GM12864 (cell line): ENCODE measurements around the gene GJB5.
"Not testable (repeated sequence)": the region's sequence is repeated elsewhere in the genome, so short reads cannot be mapped to it uniquely, and the experiment has no call there.

ENCODE experiments used
- DNase-seq: peaks from one replicate; pipeline ENCODE4 v3.0.0-alpha.2; 2011; ENCODE audit warnings: low read depth
- H3K4me3 ChIP-seq: 2 replicates; pipeline ENCODE4 v1.5.1; 2011; ENCODE audit warnings: mild to moderate bottlenecking, low read depth, low read length, control low read depth
- TF ChIP-seq, protein P1 (sequence below): IDR thresholded peaks from 2 replicates; pipeline ENCODE4 v1.5.1; 2011; ENCODE audit warnings: low read depth, mild to moderate bottlenecking, moderate library complexity, low read length, control low read depth, inconsistent platforms; ENCODE audit errors: missing control alignments

The GJB5 gene

DNA sequence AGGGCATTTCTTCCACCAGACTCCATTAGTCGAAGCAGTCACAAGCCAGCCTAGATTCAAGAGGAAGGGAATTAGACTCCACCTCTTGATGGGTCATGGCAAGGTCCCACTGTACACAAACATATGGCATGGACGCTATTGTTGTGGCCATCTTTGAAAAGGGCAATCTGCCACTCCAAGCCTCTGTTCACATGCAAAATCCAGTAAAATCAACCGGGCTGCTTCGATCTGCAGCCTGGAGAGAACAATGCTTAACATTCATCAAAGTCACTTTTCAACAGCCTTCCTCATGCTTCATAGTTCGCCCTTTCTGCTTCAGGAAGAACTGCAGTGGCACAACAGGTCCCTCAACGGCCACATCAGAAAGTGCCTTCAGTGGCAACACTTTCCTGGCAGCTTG is 28.0 kb upstream of the GJB5 start:
- TF ChIP-seq, protein P1, sequence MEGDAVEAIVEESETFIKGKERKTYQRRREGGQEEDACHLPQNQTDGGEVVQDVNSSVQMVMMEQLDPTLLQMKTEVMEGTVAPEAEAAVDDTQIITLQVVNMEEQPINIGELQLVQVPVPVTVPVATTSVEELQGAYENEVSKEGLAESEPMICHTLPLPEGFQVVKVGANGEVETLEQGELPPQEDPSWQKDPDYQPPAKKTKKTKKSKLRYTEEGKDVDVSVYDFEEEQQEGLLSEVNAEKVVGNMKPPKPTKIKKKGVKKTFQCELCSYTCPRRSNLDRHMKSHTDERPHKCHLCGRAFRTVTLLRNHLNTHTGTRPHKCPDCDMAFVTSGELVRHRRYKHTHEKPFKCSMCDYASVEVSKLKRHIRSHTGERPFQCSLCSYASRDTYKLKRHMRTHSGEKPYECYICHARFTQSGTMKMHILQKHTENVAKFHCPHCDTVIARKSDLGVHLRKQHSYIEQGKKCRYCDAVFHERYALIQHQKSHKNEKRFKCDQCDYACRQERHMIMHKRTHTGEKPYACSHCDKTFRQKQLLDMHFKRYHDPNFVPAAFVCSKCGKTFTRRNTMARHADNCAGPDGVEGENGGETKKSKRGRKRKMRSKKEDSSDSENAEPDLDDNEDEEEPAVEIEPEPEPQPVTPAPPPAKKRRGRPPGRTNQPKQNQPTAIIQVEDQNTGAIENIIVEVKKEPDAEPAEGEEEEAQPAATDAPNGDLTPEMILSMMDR: no peak
- DNase-seq: no peak
- H3K4me3 ChIP-seq: no peak overlapping the region

DNA sequence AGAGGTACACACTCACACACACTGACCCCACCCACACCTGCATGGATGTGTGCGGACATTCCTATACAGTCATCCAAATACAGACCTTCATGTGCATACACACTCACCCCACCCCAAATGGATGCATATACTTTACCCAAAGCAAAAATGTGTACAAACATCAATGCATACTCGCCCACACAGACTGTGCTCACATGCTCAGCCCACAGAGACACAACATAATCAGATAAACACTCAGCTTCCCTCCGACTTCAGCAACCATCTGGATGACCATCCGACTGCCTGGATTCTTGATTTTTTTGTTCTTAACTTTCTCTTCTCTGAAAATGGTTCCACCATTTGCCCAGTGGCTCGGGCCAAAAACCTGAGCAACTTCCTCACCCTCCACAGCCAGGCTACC is 24.4 kb upstream of the GJB5 start:
- H3K4me3 ChIP-seq: no peak overlapping the region
- DNase-seq: no peak
- TF ChIP-seq, protein P1: no peak

DNA sequence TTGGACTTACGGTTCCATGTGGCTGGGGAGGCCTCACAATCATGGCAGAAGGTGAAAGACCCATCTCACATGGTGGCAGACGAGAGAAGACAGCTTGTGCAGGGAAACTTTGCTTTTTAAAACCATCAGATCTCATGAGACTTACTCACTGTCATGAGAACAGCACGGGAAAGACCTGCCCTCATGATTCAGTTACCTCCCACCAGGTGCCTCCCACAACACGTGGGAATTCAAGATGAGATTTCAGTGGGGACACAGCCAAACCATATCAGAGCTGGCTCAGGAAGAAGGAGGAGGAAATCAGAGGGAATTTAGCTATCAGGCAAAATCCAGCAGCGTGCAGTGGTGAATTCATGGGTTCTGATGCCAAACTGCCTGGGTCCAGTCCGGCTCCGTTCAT is 22.0 kb upstream of the GJB5 start:
- not testable (repeated sequence) for DNase-seq

DNA sequence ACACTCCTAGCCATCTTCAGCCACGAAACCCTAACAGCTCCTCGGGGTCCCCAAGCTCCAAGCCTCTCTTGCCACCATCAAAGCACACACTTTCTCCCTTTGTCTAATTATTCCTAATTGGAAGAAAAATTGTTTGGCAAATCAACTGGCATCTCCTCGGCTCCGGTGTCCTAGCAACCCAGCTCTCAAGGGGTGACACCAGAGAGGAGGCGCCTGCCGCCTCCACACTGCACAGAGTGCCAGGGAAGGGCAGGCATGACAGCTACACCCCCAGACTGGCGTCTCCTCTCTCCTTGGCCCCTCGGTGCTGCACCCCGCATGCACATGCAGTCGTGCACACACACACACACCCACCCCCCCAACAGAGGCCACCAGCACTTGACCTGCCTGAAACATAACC is 18.2 kb upstream of the GJB5 start:
- TF ChIP-seq, protein P1: no peak
- no peak overlapping the region for H3K4me3 ChIP-seq
- no peak for DNase-seq

More for the DNA sequence above, 22.0 kb upstream of the GJB5 start:
- not testable (repeated sequence) for H3K4me3 ChIP-seq

DNA sequence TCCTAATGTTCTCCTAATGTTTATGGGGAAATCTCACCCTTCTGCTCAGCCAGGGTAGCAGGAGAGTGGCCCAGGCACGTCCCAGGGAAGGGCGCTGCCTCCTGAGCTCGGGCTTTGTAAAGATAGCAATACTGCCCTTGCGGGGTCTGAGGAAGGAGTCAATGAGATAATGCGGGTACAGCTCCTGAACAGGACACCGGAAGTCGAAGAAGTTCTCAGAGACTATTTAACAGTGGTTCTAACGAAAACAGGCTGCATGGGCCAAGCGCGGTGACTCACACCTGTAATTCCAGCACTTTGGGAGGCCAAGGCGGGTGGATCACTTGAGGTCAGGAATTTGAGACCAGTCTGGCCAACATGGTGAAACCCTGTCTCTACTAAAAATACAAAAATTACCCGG is 17.6 kb upstream of the GJB5 start:
- not testable (repeated sequence) for H3K4me3 ChIP-seq, DNase-seq

DNA sequence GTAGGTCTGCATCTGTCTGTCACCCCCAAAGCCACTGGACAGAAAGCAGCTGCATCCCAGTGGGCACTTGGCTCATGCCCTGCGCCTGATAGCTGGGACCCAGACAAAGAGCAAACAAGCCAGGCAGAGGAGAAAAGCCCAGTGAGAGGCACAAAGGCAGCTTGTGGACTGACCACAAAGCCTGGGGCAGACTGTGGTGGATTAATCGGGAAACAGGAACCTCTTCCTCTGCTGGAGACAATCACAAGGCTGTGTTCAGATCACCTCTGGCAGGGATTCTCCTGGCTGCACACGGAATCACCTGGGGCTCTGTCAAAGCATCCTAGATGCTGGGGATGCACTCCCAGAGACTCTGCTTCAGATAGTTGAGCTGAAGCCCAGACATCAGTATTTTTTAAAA is 15.2 kb upstream of the GJB5 start:
- DNase-seq: no peak
- TF ChIP-seq, protein P1: no peak
- H3K4me3 ChIP-seq: no peak overlapping the region

DNA sequence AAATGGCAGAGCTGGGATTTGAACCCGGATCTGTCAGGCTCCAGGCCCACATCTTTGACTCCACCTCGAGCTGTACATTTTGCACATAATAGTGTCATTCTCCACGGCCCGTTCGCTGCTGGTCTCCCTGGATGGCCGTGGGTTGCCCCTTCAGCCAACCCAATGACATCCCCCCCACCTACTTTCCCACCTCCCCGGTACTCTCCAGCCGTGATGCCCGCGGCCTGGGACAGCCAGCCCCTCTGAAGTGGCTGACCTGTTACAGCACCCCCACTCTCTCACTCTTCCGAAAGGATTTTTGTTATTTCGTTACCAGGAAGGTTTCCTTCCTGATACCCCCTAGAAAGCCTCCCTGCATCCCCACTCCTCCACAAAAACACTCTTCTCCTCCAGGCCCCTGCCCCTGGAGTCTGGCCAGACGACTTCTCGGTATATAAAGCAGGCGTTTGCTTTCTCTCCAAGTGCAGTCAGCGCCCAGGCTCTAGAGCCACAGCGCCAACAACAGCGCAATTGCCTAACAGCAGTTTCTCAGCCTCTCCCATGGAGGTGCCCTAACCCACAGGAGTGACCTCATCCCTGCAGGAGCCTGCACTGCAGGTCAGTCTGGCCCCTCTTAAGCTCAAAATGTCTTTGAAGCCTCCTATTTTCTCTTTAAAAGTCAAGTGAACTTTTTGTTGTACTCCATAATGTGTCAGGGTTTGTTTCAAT is 14.5 kb upstream of the GJB5 start:
- no peak for DNase-seq
- H3K4me3 ChIP-seq: no peak overlapping the region
- TF ChIP-seq, protein P1: no peak

DNA sequence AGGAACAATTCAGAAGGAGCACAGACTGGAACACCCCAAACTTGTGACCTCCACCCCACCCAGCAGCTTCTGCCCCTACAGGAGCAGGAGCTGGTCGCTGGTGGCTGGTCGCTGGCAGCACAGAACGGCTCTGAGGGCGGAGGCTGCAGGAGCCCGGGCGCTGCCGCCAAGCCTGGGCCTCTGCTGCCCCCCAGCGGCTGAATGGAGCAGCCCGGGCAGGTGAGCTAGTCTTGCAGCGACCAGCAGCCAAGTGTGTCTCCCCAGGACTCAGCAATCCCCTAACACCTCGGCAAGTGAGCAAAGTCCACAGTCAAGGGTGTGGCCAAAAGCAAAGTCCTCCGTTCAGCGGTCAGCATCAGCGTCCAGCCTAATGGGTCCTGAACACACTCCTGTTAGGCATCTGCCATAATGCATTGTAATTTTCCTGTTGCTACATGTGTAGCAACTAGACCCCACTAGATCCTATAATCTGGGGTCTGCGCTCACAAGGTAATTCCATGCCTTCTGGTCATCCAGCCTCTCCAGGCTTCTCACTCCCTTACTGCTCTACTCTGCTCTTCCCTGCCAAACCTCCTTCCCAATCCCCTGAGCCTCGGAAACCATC is 12.1 kb upstream of the GJB5 start:
- DNase-seq: peak; percentile 8
- no peak overlapping the region for H3K4me3 ChIP-seq
- TF ChIP-seq, protein P1: peak; percentile 98
